ENCODE measurements around the gene ALPL. TPM values are rescaled to one million over a fixed set of nuclear protein-coding genes. Genes with fewer than 3 reads are reported as not detected.

Gene ALPL
- total and polyA plus RNA-seq, 5 donors: 10.1 to 32.1 (median 14.1) TPM

GRCh38 chr1:21592086-21592865 lies 83.1 kb downstream of the ALPL start:
- DNase-seq (no peak), ATAC-seq (no peak)
- no peaks in the 10 kb centered on the region for H3K27me3 ChIP-seq (ENCODE audit: control insufficient read depth, insufficient read depth)
- H3K27ac ChIP-seq (ENCODE audit: low read length): no peak overlapping the region
- H3K4me1 ChIP-seq (ENCODE audit: control insufficient read depth, insufficient read depth, low read length): no peaks in the 10 kb centered on the region
- WGBS: 83% methylated on average over 12 of the region's 12 CpGs
- no peak overlapping the region for H3K4me3 ChIP-seq (ENCODE audit: low read length)
- intact Hi-C loops (cut with DNase I): loop anchor here in 1 of 4 donors (10.0 kb wide), 1 partner anchor 217 kb away; no protein-coding TSS in a partner anchor
- H3K9me3 ChIP-seq (ENCODE audit: control insufficient read depth, low read length): no peaks in the 10 kb centered on the region

GRCh38 chr1:21593231-21593630 lies 84.0 kb downstream of the ALPL start:
- Histone ChIP-seq H3K4me1 (ENCODE audit: control insufficient read depth, insufficient read depth, low read length) (no peaks in the 10 kb centered on the region), H3K27ac (ENCODE audit: low read length) (no peak overlapping the region), H3K4me3 (ENCODE audit: low read length) (no peak overlapping the region), H3K9me3 (ENCODE audit: control insufficient read depth, low read length) (no peaks in the 10 kb centered on the region), H3K27me3 (ENCODE audit: control insufficient read depth, insufficient read depth) (no peaks in the 10 kb centered on the region)
- ATAC-seq (no peak), DNase-seq (no peak)
- intact Hi-C loops (cut with DNase I): loop anchor here in 1 of 4 donors (10.0 kb wide), 1 partner anchor 218 kb away; no protein-coding TSS in a partner anchor
- 90% methylated on average over 8 of the region's 8 CpGs for WGBS

DNA sequence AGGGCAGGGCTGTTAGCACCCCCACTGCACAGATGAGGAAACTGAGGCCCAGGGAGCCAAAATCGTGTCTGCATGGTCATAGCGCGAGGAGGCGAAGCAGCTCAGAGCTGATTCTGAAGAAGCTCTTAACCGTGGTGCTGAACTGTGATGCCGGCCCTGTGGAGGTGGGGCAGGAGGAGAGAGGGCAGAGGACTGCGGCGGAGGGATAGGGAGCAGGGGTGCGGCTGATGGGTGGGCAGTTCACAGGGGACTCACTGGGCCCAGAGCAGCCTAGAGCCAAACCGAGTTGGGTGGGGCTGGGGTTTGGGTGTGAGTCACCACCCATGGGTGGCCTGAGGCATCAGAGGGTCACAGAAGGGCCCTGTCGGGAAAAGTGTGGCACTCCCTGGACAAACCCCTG lies 85.3 kb downstream of the ALPL start:
- WGBS: 62% methylated on average over 11 of the region's 11 CpGs
- intact Hi-C loops (cut with DNase I): loop anchor here in 1 of 4 donors (10.0 kb wide), 1 partner anchor 220 kb away; no protein-coding TSS in a partner anchor
- ATAC-seq: peak in 1 of 2 donors; percentile 12

GRCh38 chr1:21594935-21595897 lies 86.0 kb downstream of the ALPL start:
- 61% methylated on average over 26 of the region's 26 CpGs for WGBS
- H3K4me3 ChIP-seq (ENCODE audit: low read length): no peak overlapping the region
- peak; percentile 78 to 85 (median 79) for DNase-seq
- no peak overlapping the region for H3K27ac ChIP-seq (ENCODE audit: low read length)
- intact Hi-C loops (cut with DNase I): loop anchor here in 1 of 4 donors (10.0 kb wide), 1 partner anchor 220 kb away; no protein-coding TSS in a partner anchor
- no peaks in the 10 kb centered on the region for H3K27me3 ChIP-seq (ENCODE audit: control insufficient read depth, insufficient read depth)
- H3K9me3 ChIP-seq (ENCODE audit: control insufficient read depth, low read length): no peaks in the 10 kb centered on the region
- ATAC-seq: peak in 1 of 2 donors; percentile 55
- no peaks in the 10 kb centered on the region for H3K4me1 ChIP-seq (ENCODE audit: control insufficient read depth, insufficient read depth, low read length)

More for the DNA sequence above, 85.3 kb downstream of the ALPL start:
- DNase-seq: no peak
- H3K27me3 ChIP-seq (ENCODE audit: control insufficient read depth, insufficient read depth): no peaks in the 10 kb centered on the region
- no peaks in the 10 kb centered on the region for H3K9me3 ChIP-seq (ENCODE audit: control insufficient read depth, low read length)
- no peak overlapping the region for H3K27ac ChIP-seq (ENCODE audit: low read length)
- no peaks in the 10 kb centered on the region for H3K4me1 ChIP-seq (ENCODE audit: control insufficient read depth, insufficient read depth, low read length)
- no peak overlapping the region for H3K4me3 ChIP-seq (ENCODE audit: low read length)

DNA sequence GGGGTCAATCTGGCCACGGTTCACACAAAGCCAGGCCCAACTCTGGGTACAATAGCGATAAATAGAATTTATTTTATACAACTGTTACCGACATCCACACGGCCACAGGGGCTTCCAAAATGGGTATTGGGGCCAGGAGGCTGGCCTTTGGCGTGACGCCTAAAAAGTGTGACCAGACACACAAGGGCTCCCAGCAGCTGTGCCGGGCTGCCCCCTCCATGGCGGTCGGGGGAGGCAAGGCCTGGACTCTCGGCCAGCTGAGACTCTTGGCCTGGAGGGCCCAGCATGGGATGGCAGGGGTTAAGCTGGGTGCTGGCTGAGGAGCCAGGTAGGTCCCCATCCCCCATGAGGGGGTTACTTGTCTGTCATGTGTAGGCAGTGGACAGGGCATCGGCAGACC lies 87.0 kb downstream of the ALPL start:
- 76% methylated on average over 11 of the region's 11 CpGs for WGBS
- H3K27me3 ChIP-seq (ENCODE audit: control insufficient read depth, insufficient read depth): no peaks in the 10 kb centered on the region

GRCh38 chr1:21596628-21597027 lies 87.4 kb downstream of the ALPL start:
- WGBS: 63% methylated on average over 2 of the region's 2 CpGs
- Histone ChIP-seq H3K4me1 (ENCODE audit: control insufficient read depth, insufficient read depth, low read length) (no peaks in the 10 kb centered on the region), H3K27ac (ENCODE audit: low read length) (no peak overlapping the region), H3K9me3 (ENCODE audit: control insufficient read depth, low read length) (no peaks in the 10 kb centered on the region), H3K4me3 (ENCODE audit: low read length) (no peak overlapping the region), H3K27me3 (ENCODE audit: control insufficient read depth, insufficient read depth) (no peaks in the 10 kb centered on the region)
- DNase-seq (no peak), ATAC-seq (no peak)
- intact Hi-C loops (cut with DNase I): loop anchor here in 1 of 4 donors (10.0 kb wide), 1 partner anchor 222 kb away; no protein-coding TSS in a partner anchor

More for the DNA sequence above, 87.0 kb downstream of the ALPL start:
- intact Hi-C loops (cut with DNase I): loop anchor here in 1 of 4 donors (10.0 kb wide), 1 partner anchor 221 kb away; no protein-coding TSS in a partner anchor
- no peak overlapping the region for H3K27ac ChIP-seq (ENCODE audit: low read length)
- H3K9me3 ChIP-seq (ENCODE audit: control insufficient read depth, low read length): no peaks in the 10 kb centered on the region
- DNase-seq (peak in 1 of 3 donors; percentile 39), ATAC-seq (no peak)
- H3K4me3 ChIP-seq (ENCODE audit: low read length): no peak overlapping the region
- H3K4me1 ChIP-seq (ENCODE audit: control insufficient read depth, insufficient read depth, low read length): no peaks in the 10 kb centered on the region

- ATAC-seq: no peak
- H3K27ac ChIP-seq (ENCODE audit: low read length): no peak overlapping the region
- no peak overlapping the region for H3K4me3 ChIP-seq (ENCODE audit: low read length)
- no peaks in the 10 kb centered on the region for H3K27me3 ChIP-seq (ENCODE audit: control insufficient read depth, insufficient read depth)
- H3K9me3 ChIP-seq (ENCODE audit: control insufficient read depth, low read length): no peaks in the 10 kb centered on the region
- peak in 1 of 3 donors; percentile 53 for DNase-seq
- 87% methylated on average over 19 of the region's 19 CpGs for WGBS
- no peaks in the 10 kb centered on the region for H3K4me1 ChIP-seq (ENCODE audit: control insufficient read depth, insufficient read depth, low read length)
- intact Hi-C loops (cut with DNase I): loop anchor here in 1 of 4 donors (10.0 kb wide), 1 partner anchor 223 kb away; no protein-coding TSS in a partner anchor
These were observed 88.5 kb downstream of the ALPL start for GRCh38 chr1:21597753-21598152.

- Histone ChIP-seq H3K27me3 (ENCODE audit: control insufficient read depth, insufficient read depth) (no peaks in the 10 kb centered on the region), H3K9me3 (ENCODE audit: control insufficient read depth, low read length) (no peaks in the 10 kb centered on the region), H3K27ac (ENCODE audit: low read length) (no peak overlapping the region), H3K4me1 (ENCODE audit: control insufficient read depth, insufficient read depth, low read length) (no peaks in the 10 kb centered on the region), H3K4me3 (ENCODE audit: low read length) (no peak overlapping the region)
- intact Hi-C loops (cut with DNase I): loop anchor here in 1 of 4 donors (10.0 kb wide), 1 partner anchor 224 kb away; no protein-coding TSS in a partner anchor
- no peak for ATAC-seq
- WGBS: 72% methylated on average over 7 of the region's 7 CpGs
- DNase-seq: no peak
These were observed 89.2 kb downstream of the ALPL start for GRCh38 chr1:21598417-21598816.

DNA sequence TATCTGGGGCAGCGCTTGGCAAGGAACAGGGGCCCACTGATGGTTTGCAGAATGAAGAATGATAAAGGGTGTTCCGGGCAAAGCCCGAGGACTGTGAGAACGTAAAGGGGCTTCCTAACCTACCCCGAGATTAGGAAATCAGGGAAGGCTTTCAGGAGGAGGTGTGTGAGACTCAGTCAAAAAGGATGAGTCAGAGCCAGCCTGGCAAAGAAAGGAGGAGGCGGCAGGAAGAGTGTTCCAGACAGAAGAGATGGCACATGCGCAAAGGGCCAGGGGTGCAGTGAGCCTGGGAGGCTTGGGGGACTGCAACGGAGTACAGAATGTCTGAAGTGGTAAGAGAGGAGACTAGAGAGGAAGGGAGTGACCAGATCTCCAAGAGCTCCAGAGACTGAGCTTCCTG lies 89.7 kb downstream of the ALPL start:
- no peaks in the 10 kb centered on the region for H3K27me3 ChIP-seq (ENCODE audit: control insufficient read depth, insufficient read depth)
- no peaks in the 10 kb centered on the region for H3K9me3 ChIP-seq (ENCODE audit: control insufficient read depth, low read length)
- DNase-seq: no peak
- no peak for ATAC-seq
- no peak overlapping the region for H3K27ac ChIP-seq (ENCODE audit: low read length)
- intact Hi-C loops (cut with DNase I): loop anchor here in 1 of 4 donors (10.0 kb wide), 1 partner anchor 224 kb away; no protein-coding TSS in a partner anchor
- 76% methylated on average over 8 of the region's 8 CpGs for WGBS
- H3K4me3 ChIP-seq (ENCODE audit: low read length): no peak overlapping the region
- no peaks in the 10 kb centered on the region for H3K4me1 ChIP-seq (ENCODE audit: control insufficient read depth, insufficient read depth, low read length)

GRCh38 chr1:21599402-21599801 lies 90.2 kb downstream of the ALPL start:
- H3K9me3 ChIP-seq (ENCODE audit: control insufficient read depth, low read length): no peaks in the 10 kb centered on the region
- H3K4me3 ChIP-seq (ENCODE audit: low read length): no peak overlapping the region
- no peaks in the 10 kb centered on the region for H3K4me1 ChIP-seq (ENCODE audit: control insufficient read depth, insufficient read depth, low read length)
- DNase-seq: no peak
- intact Hi-C loops (cut with DNase I): loop anchor here in 1 of 4 donors (10.0 kb wide), 1 partner anchor 225 kb away; no protein-coding TSS in a partner anchor
- H3K27ac ChIP-seq (ENCODE audit: low read length): no peak overlapping the region
- no peak for ATAC-seq
- WGBS: 84% methylated on average over 15 of the region's 15 CpGs
- H3K27me3 ChIP-seq (ENCODE audit: control insufficient read depth, insufficient read depth): no peaks in the 10 kb centered on the region

Measured in right cardiac atrium (tissue), 5 donors.